WI38 (cell line): Measurements from ENCODE around the gene PHF20.
A peak's percentile ranks its signal among the peaks of the same experiment; 100 is the strongest.
"Not testable (repeated sequence)": the region's sequence is repeated elsewhere in the genome, so short reads cannot be mapped to it uniquely, and the experiment has no call there.

ENCODE experiments used
- H3K4me3 ChIP-seq: 2 replicates; pipeline ENCODE4 v1.5.1; 2011; ENCODE audit warnings: low read depth, mild to moderate bottlenecking, control low read depth, low read length
- CTCF ChIP-seq: IDR thresholded peaks from 2 replicates; pipeline ENCODE4 v1.5.1; 2012; ENCODE audit warnings: low read depth, mild to moderate bottlenecking, control low read depth, low read length

The PHF20 gene

GRCh38 chr20:35743693-35744491 lies 27.9 kb upstream of the PHF20 start:
- no peak for TF ChIP-seq CTCF
- peak overlapping the region; percentile 6; the same call in 1 of the 2 replicates for H3K4me3 ChIP-seq

- not testable (repeated sequence) for H3K4me3 ChIP-seq
These were observed 27.3 kb upstream of the PHF20 start for GRCh38 chr20:35744492-35744841.

- no peak overlapping the region for H3K4me3 ChIP-seq
- no peak for TF ChIP-seq CTCF
These were observed 21.2 kb upstream of the PHF20 start for GRCh38 chr20:35750611-35751010.

DNA sequence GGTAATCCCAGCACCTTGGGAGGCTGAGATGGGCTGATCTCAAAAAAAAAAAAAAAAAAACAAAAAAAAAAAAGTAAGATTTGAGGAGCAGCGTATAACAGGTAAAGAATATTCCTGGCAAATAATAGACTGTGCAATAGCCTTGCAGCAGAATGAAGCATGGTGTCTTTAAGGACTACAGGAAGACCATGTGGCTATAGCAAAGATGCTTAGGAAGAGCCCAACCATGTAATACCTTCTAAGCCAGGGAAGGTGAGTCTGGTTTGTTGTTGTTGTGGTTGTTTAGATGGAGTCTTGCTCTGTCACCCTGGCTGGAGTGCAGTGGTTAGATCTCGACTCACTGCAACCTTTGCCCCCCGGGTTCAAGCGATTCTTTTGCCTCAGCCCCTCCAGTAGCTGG lies 15.4 kb upstream of the PHF20 start:
- no peak overlapping the region for H3K4me3 ChIP-seq

DNA sequence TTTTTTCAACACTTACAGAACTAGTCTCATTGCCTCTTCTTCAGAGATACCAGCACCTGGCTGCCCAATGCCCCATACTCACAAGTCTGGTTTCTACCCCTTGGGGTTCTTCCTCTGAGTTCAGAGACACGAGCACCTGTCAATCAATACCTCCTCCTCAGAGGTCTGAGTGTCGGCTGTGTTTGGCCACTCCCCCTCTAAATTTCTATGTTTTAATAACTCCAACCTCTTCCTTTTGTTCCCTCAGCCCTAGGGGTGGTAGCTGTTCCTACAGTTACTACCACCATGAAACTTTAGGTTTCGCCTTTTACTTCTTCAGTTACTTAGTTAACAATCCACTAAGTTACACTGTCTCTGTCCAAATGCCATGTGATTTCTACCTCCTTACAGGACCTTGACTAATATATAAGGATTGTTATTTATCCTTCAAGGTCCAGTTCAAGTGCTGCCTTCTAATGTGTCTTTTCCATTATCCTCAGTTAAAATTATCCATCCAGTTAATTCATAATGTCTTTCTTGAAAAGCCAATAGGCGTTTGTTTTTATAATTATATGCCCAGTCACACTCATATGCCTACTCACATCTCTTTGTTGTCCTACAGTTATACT lies 14.6 kb upstream of the PHF20 start:
- no peak for TF ChIP-seq CTCF
- no peak overlapping the region for H3K4me3 ChIP-seq

More for the DNA sequence above, 15.4 kb upstream of the PHF20 start:
- TF ChIP-seq CTCF, result no peak

DNA sequence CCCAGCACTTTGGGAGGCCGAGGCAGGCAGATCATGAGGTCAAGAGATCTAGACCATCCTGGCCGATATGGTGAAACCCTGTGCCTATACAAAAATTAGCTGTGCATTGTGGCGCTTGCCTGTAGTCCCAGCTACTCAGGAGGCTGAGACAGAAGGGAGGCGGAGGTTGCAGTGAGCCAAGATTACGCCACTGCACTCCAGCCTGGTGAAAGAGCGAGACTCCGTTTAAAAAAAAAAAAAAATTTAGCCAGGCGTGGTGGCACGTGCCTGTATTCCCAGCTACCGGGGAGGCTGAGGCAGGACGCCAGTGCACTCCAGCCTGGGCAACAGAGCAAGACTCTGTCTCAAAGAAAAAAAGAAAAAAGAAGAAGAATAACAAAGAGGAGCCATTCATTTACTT lies 10.3 kb upstream of the PHF20 start:
- not testable (repeated sequence) for H3K4me3 ChIP-seq

DNA sequence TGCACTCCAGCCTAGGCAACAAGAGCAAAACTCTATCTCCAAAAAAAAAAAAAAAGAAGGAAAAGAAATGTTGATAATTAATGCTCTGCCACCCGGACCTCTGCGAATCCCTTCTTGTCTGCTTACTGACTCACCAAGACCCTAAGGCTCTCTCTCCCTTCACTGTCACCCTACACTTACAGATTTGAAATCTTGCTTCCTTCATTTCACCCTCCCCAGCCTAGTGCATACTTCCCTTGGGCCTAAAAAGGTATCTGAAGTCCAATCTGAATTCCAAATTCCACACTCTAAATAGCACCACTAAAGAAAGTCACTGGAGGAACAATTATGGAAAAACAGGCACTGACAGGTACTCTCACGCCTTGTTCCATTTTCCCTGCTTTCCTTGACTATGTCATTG lies 9.4 kb upstream of the PHF20 start:
- no peak for TF ChIP-seq CTCF
- H3K4me3 ChIP-seq, result no peak overlapping the region

DNA sequence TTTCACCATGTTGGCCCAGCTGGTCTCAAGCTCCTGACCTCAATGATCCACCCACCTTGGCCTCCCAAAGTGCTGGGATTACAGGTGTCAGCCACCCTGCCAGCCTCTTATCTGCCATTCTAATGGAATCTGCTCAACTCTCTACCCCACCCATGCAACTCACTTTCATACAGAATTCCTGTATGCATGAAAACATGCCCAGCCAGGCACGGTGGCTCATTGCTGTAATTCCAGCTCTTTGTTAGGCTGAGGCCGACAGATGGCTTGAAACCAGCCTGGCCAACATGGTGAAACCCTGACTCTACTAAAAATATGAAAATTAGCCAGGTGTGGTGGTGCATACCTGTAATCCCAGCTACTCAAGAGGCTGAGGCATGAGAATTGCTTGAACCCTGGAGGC lies 6.9 kb upstream of the PHF20 start:
- H3K4me3 ChIP-seq, result not testable (repeated sequence)

DNA sequence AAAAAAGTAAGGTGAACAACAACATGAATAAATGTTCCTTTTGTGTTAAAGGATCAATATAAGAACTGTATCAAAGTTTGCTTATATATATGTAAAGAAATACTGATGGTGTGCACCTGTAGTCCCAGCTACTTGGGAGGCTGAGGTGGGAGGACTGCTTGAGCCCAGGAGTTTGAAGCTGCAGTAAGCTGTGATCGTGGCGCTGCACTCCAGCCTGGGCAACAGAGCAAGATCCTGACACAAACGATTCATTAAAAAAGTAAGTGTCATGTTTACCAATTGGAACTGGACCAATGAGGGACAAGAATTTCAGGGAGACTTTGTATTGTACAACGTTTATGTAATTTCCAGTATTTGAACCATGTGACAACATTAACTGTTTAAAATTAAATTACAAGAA lies 5.0 kb upstream of the PHF20 start:
- TF ChIP-seq CTCF, result no peak
- H3K4me3 ChIP-seq, result no peak overlapping the region
